HG03039 (cell line): ENCODE data around the gene HRH1.
"Not testable (repeated sequence)": the region's sequence is repeated elsewhere in the genome, so short reads cannot be mapped to it uniquely, and the experiment has no call there.

Experiments
- ATAC-seq: cut with Tn5 transposase; IDR thresholded peaks from one replicate; pipeline ENCODE4 v1.9.1; 2021; ENCODE audit warnings: mild to moderate bottlenecking, moderate library complexity; ENCODE audit not compliant: unreplicated experiment

HRH1 gene

GRCh38 chr3:11204697-11205348 lies 50.5 kb downstream of the HRH1 start:
- ATAC-seq: no peak

- ATAC-seq: not testable (repeated sequence)
Measured at GRCh38 chr3:11205881-11206280, 51.6 kb downstream of the HRH1 start.

- no peak for ATAC-seq
Measured at GRCh38 chr3:11206316-11206715, 52.0 kb downstream of the HRH1 start.

- no peak for ATAC-seq
Measured at GRCh38 chr3:11206953-11207352, 52.7 kb downstream of the HRH1 start.

- ATAC-seq: no peak
Measured at GRCh38 chr3:11211531-11212298, 57.4 kb downstream of the HRH1 start.

GRCh38 chr3:11212299-11212608 lies 58.0 kb downstream of the HRH1 start:
- ATAC-seq: no peak

GRCh38 chr3:11212784-11213183 lies 58.5 kb downstream of the HRH1 start:
- ATAC-seq: no peak

- no peak for ATAC-seq
Measured at GRCh38 chr3:11213810-11214450, 59.6 kb downstream of the HRH1 start.

GRCh38 chr3:11214451-11214978 lies 60.2 kb downstream of the HRH1 start:
- ATAC-seq: no peak

- ATAC-seq: not testable (repeated sequence)
Measured at GRCh38 chr3:11217370-11217769, 63.1 kb downstream of the HRH1 start.

- ATAC-seq: no peak
Measured at GRCh38 chr3:11220230-11220629, 65.9 kb downstream of the HRH1 start.

GRCh38 chr3:11221818-11222415 lies 67.6 kb downstream of the HRH1 start:
- ATAC-seq: no peak

- no peak for ATAC-seq
Measured at GRCh38 chr3:11224010-11224409, 69.7 kb downstream of the HRH1 start.

GRCh38 chr3:11224870-11225229 lies 70.6 kb downstream of the HRH1 start:
- ATAC-seq: no peak

- no peak for ATAC-seq
Measured at GRCh38 chr3:11226042-11226370, 71.7 kb downstream of the HRH1 start.

- ATAC-seq: no peak
Measured at GRCh38 chr3:11228041-11228440, 73.7 kb downstream of the HRH1 start.

GRCh38 chr3:11230125-11230524 lies 75.8 kb downstream of the HRH1 start:
- ATAC-seq: no peak

- no peak for ATAC-seq
Measured at GRCh38 chr3:11230832-11231231, 76.5 kb downstream of the HRH1 start.

GRCh38 chr3:11235385-11235784 lies 81.1 kb downstream of the HRH1 start:
- ATAC-seq: no peak

- ATAC-seq: no peak
Measured at GRCh38 chr3:11236588-11237461, 82.5 kb downstream of the HRH1 start.

- ATAC-seq: no peak
Measured at GRCh38 chr3:11238060-11238459, 83.8 kb downstream of the HRH1 start.
